ENCODE data around the gene B9D1.

DNA sequence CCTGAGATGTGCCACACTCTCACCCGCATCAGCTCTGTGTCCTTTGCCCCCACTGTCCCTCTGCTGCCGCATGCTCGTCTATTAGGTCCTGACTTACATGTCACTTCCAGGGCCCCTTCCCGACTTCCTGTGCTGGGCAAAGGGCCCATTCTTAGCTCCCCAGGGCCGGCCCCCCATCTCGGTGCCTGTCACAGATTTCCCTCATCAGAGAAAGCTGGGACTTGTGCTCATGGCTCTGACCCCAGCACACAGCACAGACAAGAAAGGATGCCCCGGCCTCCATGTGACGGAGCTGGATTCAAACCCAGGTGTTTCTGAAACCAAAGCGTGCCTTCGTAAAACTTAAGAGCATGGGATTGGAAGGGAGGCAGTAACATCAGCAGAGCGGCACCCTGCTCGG, 9.9 kb upstream of the B9D1 start:
- TF ChIP-seq POLR2A (IDR thresholded peaks at IDR 0.05): no peak
- TF ChIP-seq, protein P1, sequence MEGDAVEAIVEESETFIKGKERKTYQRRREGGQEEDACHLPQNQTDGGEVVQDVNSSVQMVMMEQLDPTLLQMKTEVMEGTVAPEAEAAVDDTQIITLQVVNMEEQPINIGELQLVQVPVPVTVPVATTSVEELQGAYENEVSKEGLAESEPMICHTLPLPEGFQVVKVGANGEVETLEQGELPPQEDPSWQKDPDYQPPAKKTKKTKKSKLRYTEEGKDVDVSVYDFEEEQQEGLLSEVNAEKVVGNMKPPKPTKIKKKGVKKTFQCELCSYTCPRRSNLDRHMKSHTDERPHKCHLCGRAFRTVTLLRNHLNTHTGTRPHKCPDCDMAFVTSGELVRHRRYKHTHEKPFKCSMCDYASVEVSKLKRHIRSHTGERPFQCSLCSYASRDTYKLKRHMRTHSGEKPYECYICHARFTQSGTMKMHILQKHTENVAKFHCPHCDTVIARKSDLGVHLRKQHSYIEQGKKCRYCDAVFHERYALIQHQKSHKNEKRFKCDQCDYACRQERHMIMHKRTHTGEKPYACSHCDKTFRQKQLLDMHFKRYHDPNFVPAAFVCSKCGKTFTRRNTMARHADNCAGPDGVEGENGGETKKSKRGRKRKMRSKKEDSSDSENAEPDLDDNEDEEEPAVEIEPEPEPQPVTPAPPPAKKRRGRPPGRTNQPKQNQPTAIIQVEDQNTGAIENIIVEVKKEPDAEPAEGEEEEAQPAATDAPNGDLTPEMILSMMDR (IDR thresholded peaks at IDR 0.05): no peak

Data from heart left ventricle (tissue), 13 donors.